Frontal cortex (tissue), 4 donors: ENCODE data around the gene JAZF1. TPM values are rescaled to one million over a fixed set of nuclear protein-coding genes. Genes with fewer than 3 reads are reported as not detected.

Source experiments
- DNase-seq, 2 donors: peaks; one replicate each; pipeline ENCODE4 v3.0.0; 2012; ENCODE audit warnings: low spot score in 2 of 2
- FAIRE-seq: peaks from 2 replicates; lab custom pipeline; 2012; peaks lifted over from hg19 to GRCh38; lab: Jason Lieb, UNC
- total RNA-seq: library from RNA; depleted of rRNA; stranded (reverse); fragments of >200 nt; gene quantifications from one replicate; pipeline ENCODE4 v1.2.3, GENCODE V29; 2014
- donor health status: control.
- donor health status: control.
- donor health status: control.

Gene JAZF1
- total RNA-seq, 1 donor from 2014 or later, result 39.5 TPM

- DNase-seq (no peak), FAIRE-seq (no peak)
These were observed 12.4 kb upstream of the JAZF1 start for GRCh38 chr7:28192786-28193585.

DNA sequence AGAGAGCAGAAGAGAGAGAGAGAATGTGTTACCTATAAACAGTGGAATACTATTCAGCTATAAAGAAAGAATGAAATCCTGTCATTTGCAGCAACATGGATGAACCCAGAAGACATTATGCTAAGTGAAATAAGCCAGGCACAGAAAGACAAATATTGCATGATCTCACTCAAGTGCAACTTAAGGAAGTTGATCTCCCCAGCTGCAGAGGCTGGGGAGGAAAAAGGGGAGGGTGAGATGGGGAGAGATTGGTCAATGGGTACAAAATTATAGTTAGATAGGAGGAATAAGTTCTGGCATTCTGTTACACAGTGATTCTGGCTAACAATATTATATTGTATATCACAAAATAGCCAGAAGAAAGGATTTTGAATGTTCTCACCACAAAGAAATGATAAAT lies 11.2 kb upstream of the JAZF1 start:
- FAIRE-seq (no peak), DNase-seq (no peak)

- no peak for FAIRE-seq
- DNase-seq, result no peak
These were observed 10.6 kb upstream of the JAZF1 start for GRCh38 chr7:28191184-28191583.

DNA sequence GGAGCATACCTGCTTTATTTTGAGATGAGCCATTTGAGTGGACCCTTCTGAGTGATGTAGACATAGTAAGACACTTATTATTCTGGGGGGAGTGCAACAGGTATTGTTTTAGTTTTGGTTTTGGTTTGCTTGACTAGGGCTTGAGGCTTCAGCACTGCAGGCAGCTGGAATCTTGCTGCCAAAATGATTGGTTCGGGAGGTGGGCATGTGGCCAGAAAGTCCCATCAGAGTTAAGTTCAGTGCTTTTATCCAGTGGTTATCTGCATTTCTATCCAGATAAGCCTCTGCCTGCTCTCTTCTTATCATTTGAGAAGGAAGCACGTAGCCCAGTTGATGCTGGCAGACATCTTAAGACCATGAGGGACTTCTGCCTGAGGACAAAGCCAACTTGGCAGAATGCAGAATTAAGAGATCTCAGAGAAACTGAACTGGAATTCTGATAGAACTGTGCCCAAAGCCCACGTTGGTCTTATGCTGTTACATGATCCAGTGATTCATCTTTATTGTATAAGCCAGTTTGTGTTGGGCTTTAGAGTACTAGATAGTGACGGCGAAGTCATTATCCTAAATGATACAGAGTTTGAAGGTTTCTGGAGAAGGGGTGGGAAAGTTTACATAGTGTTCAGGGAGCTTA lies 9.6 kb upstream of the JAZF1 start:
- no peak for FAIRE-seq
- DNase-seq, result no peak

DNA sequence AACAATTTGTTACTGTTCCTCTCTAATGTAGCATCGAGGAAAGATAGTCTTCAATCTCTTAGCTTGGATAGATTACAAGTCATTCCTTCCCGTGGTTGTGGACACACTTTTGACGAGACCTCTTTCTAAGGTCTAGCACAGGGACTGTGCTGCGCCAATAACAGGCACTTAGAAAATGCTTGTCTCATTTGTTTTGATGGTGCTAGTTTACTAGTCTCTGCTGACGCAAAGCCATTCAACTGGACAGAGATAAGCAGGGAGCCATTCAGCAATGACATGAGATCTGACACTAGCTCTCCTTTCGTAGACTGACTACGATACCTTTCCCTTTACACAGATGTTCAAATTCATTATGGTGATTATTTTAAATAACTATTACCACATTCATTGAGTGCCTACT lies 6.4 kb upstream of the JAZF1 start:
- FAIRE-seq, result no peak
- no peak for DNase-seq

DNA sequence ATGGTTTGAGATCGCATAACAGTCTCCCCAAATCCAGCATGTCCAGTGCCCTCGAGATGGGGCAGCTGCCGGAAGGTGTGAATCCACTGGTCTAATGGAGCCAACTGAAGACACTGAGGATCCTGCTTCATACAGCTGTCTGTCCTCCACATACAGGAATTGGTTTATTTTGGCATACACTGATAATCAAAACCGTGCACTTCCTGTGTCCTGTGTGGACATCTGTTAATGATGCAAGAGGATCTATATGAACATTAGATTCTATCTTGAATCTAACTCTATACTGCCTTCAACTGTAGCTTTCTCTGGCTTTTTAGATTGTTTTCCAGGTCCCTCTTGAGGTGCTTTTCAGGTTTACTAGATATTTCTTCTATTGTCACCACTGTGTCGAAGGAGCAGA lies 3.0 kb upstream of the JAZF1 start:
- no peak for DNase-seq
- FAIRE-seq, result no peak

- peak in 1 of 2 donors; percentile 26 for DNase-seq
These were observed 1.5 kb upstream of the JAZF1 start for GRCh38 chr7:28182071-28182471.

DNA sequence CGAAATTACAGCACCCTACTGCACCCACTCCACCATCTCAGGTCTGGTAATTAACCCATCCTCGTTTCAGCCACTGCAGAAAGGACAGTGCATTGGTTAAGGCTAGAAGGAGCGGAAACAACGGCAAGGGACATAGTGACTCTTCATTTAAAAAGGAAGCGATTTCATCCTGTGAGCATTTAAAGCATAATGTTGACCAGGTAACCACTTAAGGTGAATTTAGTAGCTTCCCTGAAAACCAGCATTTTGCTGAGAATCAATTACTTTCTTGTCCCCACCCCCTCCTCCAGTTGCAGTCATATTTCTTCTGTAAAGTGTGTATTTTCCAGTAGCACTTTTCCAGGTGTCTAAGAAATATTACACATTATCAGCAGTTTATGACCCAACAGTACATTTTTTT lies 821 bp upstream of the JAZF1 start:
- DNase-seq (no peak), FAIRE-seq (no peak)

More at GRCh38 chr7:28182071-28182471, 1.5 kb upstream of the JAZF1 start:
- FAIRE-seq, result no peak

DNA sequence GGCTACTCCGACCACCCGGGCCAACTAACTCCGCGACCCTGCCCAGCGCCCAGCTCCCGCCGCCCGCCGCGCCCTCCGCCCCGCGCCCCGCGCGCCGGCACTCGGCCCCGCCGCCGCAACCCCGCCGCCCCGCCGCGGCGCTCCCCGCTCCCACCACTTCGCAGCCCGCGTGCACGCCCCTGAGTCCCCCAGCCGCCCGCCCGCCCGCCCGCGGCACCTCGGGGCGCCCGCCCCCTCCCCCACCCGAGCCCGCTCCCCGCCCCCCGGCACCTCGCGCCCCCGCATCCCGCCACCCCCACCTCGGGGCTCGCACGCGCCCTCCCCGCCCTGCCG lies 598 bp downstream of the JAZF1 start:
- FAIRE-seq, result no peak

DNA sequence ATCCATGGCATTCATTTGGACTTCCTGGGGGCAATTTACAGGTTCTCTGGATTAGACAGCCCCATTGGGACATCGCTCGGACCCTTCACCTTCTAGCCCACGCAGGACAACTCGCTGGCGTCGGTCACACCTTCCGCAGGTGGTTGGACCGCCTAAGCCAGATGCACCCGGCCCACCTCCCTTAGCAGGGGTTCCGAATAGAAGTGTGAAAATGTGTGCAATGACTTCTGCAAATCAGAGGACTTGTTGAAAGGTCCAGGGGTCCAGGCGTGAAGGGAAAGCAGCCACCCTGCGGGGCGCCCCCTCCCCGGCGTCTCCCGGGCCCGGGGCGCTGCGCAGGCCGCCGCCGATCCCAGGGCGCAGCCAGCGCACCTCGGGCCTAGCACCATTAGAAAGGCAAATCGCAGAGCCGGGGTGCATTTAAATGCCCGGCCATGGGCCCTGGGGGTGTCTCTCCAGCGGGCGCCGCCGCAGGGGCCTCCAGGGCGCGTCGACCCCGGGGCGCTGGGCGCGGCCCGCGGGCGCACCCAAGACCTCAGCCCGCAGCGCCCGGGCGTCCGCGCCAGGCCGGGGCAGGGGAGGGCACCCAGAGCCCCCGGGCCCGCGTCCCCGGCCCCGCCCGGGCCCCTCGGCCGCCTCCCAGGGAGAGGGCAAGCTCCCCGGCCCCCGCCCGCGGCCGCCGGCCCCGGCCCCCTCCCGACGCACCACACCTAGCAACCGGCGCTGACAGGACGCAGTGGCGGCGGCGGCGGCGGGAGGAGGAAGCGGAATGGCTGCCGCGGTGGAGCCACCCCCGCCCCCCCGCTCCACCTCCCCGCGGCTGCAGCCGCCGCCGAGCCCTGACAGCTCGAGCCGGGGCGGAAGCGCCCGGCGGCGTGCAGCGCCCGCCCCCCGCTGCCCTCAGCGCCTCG lies 1.2 kb downstream of the JAZF1 start:
- no peak for FAIRE-seq
- peak; percentile 78 to 88 for DNase-seq

More for the DNA sequence above, 598 bp downstream of the JAZF1 start:
- DNase-seq, result peak in 1 of 2 donors; percentile 44

DNA sequence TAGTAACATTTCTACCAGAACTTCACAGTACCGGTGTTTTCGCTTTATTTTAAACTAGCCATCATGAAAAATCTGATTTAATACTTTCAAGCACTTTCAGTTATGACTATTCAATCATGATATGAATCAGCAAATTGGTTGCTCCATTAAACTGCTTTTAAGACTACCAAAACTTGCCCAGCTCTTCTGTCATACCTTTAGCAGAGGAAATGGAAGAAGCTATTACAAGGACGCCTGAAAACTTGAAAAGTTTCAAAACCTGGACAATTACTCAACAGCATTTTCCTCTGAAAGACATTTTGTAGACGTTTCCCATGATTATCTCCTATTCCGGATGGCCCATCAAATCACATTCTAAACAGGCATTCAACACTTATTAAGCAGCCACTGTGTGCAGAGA lies 2.0 kb downstream of the JAZF1 start:
- FAIRE-seq (no peak), DNase-seq (peak in 1 of 2 donors; percentile 19)

DNA sequence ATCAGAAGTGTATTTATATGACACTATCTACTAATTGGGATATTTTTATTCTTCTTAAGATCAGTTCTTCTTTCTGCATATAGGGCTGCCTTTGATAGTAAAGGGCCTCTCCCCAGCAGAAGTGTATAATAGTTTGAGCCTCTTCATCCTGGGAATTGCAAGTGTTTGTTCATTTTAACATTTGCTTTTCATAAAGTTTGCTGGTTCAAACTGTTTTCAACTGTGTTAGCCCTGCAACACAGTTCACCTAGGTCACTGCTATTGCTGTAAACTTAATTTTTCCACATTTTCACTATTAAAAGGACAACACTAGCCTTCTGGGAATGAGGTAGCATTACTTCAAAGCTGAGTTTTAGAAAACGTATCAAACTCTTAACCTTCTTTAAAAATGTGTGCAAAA lies 2.8 kb downstream of the JAZF1 start:
- no peak for DNase-seq
- no peak for FAIRE-seq

DNA sequence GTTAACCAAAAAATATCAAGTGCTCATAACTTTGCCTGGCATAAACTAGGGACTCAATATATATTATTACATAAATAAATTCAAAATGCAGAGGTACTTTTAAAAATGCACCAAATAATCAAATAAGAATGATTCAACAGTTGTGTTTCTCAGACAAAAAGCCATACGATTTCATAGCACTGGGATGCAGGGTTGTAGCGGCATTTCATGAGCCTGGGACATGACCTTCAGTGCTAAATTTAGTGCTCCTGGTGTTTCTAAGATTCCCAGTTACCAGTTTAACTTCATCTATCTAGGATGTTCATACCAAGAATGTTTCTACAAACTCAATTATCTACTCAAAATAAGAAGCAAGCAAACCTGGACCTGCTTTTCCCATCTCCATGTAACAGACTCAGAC lies 4.0 kb downstream of the JAZF1 start:
- DNase-seq (no peak), FAIRE-seq (no peak)

DNA sequence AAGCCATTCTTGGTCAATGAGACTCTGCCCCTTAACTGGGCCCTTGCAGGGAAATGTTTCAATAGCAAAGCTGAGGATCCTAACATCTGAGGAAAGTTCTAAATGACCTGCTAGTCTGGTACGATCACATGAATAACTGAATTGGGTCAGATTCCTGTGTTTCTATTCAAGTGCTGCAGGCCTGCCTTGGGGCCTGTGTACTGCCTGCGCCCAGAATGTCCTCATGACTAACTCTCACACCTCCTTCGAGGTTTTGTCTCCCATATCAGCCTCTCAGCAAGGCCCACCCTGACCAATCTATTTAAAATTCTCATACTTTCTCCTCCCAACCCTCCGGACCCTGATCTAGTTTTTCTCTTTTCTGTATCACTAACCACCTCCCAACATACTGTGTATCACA lies 4.4 kb downstream of the JAZF1 start:
- FAIRE-seq (no peak), DNase-seq (no peak)

DNA sequence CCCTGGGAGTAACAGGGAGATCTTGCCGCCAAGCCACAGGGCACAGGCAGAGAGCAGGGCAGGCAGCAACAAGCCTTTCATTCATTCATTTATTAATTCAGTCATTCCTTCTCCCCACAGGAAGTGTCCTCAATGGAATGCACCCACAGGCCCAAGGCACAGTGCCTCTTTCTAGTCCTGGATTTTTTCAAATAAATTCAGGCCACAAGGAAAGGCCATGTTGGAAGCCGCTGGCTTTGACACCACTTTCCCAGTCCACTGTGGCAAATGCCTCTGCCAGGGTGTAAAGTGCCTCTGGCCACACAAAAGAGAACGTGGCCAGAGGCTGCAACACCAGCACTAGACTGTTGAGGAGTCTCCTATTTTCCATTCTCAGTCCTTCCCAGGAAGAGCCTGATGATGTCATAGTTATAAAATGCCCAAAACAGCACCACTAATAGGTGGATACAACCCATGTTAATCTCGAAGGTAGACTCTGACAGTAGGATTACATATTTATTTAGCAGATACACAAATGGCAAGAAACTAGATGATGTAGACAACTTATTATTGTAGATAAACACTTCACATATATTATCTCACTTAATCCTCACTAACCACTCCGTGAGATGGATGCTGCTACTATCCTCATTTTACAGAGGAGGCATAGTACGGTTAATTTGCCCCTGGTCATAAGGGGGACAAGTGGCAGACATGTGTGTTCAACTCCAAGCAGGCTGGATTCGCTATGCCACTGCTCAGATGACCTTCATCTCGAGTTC lies 5.5 kb downstream of the JAZF1 start:
- FAIRE-seq, result no peak

GRCh38 chr7:28174442-28174841 lies 6.2 kb downstream of the JAZF1 start:
- FAIRE-seq (no peak), DNase-seq (no peak)

More for the DNA sequence above, 5.5 kb downstream of the JAZF1 start:
- DNase-seq, result no peak

DNA sequence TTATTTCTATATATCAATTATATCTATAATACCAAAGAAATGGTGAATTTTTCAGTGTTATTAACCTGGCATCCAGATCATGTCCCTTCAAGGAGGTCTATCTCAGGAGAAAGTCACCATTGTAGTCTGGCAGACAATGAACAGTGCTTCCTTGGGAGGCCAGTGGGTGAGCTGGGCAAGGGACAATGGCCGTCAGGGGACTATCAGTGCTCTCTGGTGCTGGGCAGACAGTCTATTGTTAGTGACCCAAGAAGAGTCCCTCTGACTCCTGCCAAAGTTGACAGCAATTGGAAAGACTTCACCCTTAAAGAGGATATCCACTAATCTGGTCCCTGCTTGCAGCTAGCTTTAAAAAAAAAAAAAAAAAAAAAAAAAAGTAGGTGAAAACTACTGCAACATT lies 7.1 kb downstream of the JAZF1 start:
- DNase-seq, result no peak
- FAIRE-seq, result no peak

GRCh38 chr7:28172958-28173357 lies 7.6 kb downstream of the JAZF1 start:
- no peak for DNase-seq
- no peak for FAIRE-seq

- no peak for DNase-seq
- no peak for FAIRE-seq
These were observed 9.9 kb downstream of the JAZF1 start for GRCh38 chr7:28170701-28171100.

GRCh38 chr7:28169230-28169629 lies 11.4 kb downstream of the JAZF1 start:
- DNase-seq (no peak), FAIRE-seq (no peak)
